ENCODE results near the gene KIF26A.

Gene KIF26A

GRCh38 chr14:104169005-104169698, 30.8 kb downstream of the KIF26A start:
- Histone ChIP-seq H3K4me3 (ENCODE audit: low read depth, low read length) (no peak overlapping the region), H3K27ac (ENCODE audit: extremely low read depth, low read depth, low read length) (no peak overlapping the region), H3K9me3 (ENCODE audit: control insufficient read depth, insufficient read depth, low read depth, low read length) (no peaks in the 10 kb centered on the region), H3K4me1 (ENCODE audit: control insufficient read depth, insufficient read depth, low read length) (no peaks in the 10 kb centered on the region), H3K36me3 (ENCODE audit: control insufficient read depth in 2 of 2, insufficient read depth in 1 of 2, low read length in 2 of 2) (peaks cover 0 to 22% of the 10 kb centered on the region in 2 experiments; a peak in 1 of 3 replicates)
- POLR2A ChIA-PET: no interaction called here
- TF ChIP-seq ZNF132 (tag by site-specific recombination; IDR thresholded peaks at IDR 0.05; ENCODE audit: borderline replicate concordance) (no peak), TSHZ1 (tag by site-specific recombination; IDR thresholded peaks at IDR 0.05; ENCODE audit: borderline replicate concordance) (no peak), ZNF423 (tag by site-specific recombination; IDR thresholded peaks at IDR 0.05) (no peak), FEZF1 (tag by site-specific recombination; IDR thresholded peaks at IDR 0.05) (no peak), ZNF791 (tag by site-specific recombination; IDR thresholded peaks at IDR 0.05) (no peak), TRIM28 (IDR thresholded peaks at IDR 0.05; ENCODE audit: borderline replicate concordance, low read length) (no peak), KLF10 (tag by site-specific recombination; IDR thresholded peaks at IDR 0.05) (no peak), EGR2 (tag by site-specific recombination; IDR thresholded peaks at IDR 0.05; ENCODE audit: low read depth) (peak; percentile 77), ZFHX2 (tag by site-specific recombination; conservative IDR thresholded peaks at IDR 0.05) (peak; percentile 83), REPIN1 (tag by site-specific recombination; IDR thresholded peaks at IDR 0.05; ENCODE audit: low read depth) (no peak), HOXA7 (CRISPR knock-in tag; IDR thresholded peaks at IDR 0.05; ENCODE audit: borderline replicate concordance) (no peak), KLF7 (tag by site-specific recombination; IDR thresholded peaks at IDR 0.05; ENCODE audit: borderline replicate concordance) (no peak), SALL2 (tag by site-specific recombination; IDR thresholded peaks at IDR 0.05; ENCODE audit: borderline replicate concordance) (no peak)
- CTCF ChIA-PET: no interaction called here

DNA sequence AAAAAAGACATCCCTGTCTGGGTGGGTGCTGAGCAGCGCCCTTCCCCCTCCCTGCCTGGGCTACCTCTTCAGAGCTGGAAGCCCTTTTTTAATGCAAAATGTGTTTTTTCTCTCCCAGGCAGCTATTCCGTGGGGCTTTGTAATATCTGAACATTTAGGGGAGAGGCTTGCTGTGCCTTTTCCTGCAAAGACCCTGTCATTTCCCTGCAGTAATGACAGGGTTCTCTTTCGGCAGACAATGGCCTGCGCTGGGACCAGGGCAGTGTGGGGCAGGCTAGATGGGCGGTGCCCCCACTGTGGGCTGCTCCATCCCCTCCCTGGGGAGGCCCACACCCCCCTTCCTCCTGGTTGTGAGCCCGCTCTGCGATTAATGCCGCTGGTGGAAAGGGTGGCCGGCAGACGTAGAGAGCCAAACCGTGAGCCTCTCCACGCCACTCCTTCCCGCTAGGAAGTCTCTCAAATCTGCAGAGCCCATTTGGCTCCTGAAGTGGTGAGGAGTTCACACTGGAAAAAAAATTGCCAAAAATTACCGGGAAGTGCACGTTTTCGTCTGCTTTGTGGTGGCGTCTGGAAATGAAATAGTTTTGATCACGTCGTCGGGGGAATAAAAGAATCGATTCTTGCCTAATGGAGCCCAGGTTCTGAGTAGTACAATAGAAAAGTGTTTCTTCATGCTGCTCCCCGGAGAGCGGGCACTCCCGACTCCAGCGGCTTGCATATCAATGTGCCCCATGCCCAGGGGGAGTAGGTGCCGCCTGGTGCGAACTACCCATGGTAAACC, 31.5 kb downstream of the KIF26A start:
- CTCF ChIA-PET: no interaction called here
- Histone ChIP-seq H3K9me3 (ENCODE audit: control insufficient read depth, insufficient read depth, low read depth, low read length) (no peaks in the 10 kb centered on the region), H3K27ac (ENCODE audit: extremely low read depth, low read depth, low read length) (no peak overlapping the region)

DNA sequence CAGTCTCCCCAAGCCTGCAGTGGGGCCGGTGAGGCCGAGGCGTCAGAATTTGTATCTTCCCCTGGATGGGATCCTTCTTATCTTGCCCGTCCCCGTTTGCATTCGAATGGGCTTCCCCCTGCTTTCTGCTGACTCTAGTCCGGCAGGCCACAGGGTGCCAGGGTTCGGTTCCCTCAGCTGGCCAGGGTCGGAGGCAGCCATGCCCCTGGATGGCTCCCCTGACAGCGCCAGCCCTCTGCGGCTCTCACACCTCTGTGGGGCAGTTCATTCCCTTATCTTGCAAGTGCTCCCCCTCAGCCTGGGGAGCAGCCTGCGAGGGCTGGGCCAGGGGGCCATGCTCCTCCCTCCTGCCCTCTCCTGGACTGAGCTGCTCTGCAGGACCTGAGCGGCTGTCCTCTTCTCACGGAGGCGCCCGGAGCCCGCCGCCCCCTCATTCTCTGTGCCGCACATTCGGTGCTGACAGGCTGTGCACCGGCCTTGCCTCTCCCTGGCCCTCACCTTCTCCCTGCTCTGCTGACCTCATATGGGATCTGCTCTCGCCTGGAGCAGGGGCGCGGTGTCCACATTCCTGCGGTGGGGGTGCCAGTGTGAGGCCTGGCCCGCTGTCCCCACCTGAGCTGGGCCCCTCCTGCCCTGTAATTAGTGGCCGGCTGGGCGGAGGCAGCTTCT, 32.8 kb downstream of the KIF26A start:
- H3K36me3 ChIP-seq (ENCODE audit: control insufficient read depth in 2 of 2, insufficient read depth in 1 of 2, low read length in 2 of 2): peaks cover 0 to 40% of the 10 kb centered on the region in 2 experiments; a peak in 1 of 3 replicates
- TF ChIP-seq PATZ1 (tag by site-specific recombination; IDR thresholded peaks at IDR 0.05): no peak
- TF ChIP-seq KLF8 (tag by site-specific recombination; IDR thresholded peaks at IDR 0.05): peak; percentile 60; the same call in 1 of the 2 replicates
- TF ChIP-seq KLF1 (tag by site-specific recombination; IDR thresholded peaks at IDR 0.05): peak; percentile 81
- ChIA-PET POLR2A (no interaction called here), CTCF (no interaction called here)
- H3K9me3 ChIP-seq (ENCODE audit: control insufficient read depth, insufficient read depth, low read depth, low read length): no peaks in the 10 kb centered on the region
- no peaks in the 10 kb centered on the region for H3K4me1 ChIP-seq (ENCODE audit: control insufficient read depth, insufficient read depth, low read length)
- no peak overlapping the region for H3K27ac ChIP-seq (ENCODE audit: extremely low read depth, low read depth, low read length)
- H3K4me3 ChIP-seq (ENCODE audit: low read depth, low read length): no peak overlapping the region

More for the DNA sequence above, 31.5 kb downstream of the KIF26A start:
- POLR2A ChIA-PET: no interaction called here
- Histone ChIP-seq H3K4me1 (ENCODE audit: control insufficient read depth, insufficient read depth, low read length) (no peaks in the 10 kb centered on the region), H3K36me3 (ENCODE audit: control insufficient read depth in 2 of 2, insufficient read depth in 1 of 2, low read length in 2 of 2) (peaks cover 0 to 29% of the 10 kb centered on the region in 2 experiments; a peak in 1 of 3 replicates), H3K4me3 (ENCODE audit: low read depth, low read length) (no peak overlapping the region)
- TF ChIP-seq TRIM28 (IDR thresholded peaks at IDR 0.05; ENCODE audit: borderline replicate concordance, low read length) (no peak), ZNF610 (tag by site-specific recombination; IDR thresholded peaks at IDR 0.05; ENCODE audit: borderline replicate concordance) (no peak), SP7 (tag by site-specific recombination; IDR thresholded peaks at IDR 0.05) (peak; percentile 74), SALL2 (tag by site-specific recombination; IDR thresholded peaks at IDR 0.05; ENCODE audit: borderline replicate concordance) (no peak), ZNF843 (tag by site-specific recombination; IDR thresholded peaks at IDR 0.05) (no peak), ZNF473 (tag by site-specific recombination; IDR thresholded peaks at IDR 0.05) (no peak), ZNF623 (tag by site-specific recombination; IDR thresholded peaks at IDR 0.05) (no peak), MZF1 (tag by site-specific recombination; IDR thresholded peaks at IDR 0.05; ENCODE audit: borderline replicate concordance) (no peak)

Measured in HEK293 (cell line).